ENCODE measurements around the gene SLC1A7. TPM values are rescaled to one million over a fixed set of nuclear protein-coding genes. Genes with fewer than 3 reads are reported as not detected.

Gene SLC1A7
- total and polyA plus RNA-seq, 9 donors, result 0.20 to 0.52 (median 0.42) TPM; not detected in 1

DNA sequence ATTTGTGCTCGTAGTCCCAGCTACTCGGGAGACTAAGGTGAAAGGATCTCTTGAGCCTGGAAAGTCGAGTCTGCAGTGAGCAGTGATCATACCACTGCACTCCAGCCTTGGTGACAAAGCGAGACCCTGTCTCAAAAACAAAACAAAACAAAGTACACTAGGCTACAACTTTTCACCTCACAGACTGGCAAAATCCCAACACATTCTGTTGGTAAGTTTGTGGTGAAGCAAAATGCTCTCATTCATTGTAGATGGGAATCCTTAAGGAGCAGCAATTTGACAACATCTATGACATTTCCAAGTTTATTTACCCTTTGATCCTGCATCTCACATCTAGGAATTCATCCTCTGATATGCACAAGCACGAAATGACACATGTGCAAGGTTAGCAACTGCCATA lies 20.2 kb upstream of the SLC1A7 start:
- peaks cover 4% of the 10 kb centered on the region for H3K4me1 ChIP-seq (ENCODE audit: control insufficient read depth, insufficient read depth, low read length)
- no peak overlapping the region for H3K27ac ChIP-seq (ENCODE audit: low read length)
- no peak for DNase-seq
- H3K27me3 ChIP-seq (ENCODE audit: control insufficient read depth, insufficient read depth, low read length), result peaks cover 2% of the 10 kb centered on the region
- no peaks in the 10 kb centered on the region for H3K36me3 ChIP-seq (ENCODE audit: control insufficient read depth, insufficient read depth, low read length)
- H3K9me3 ChIP-seq (replicated peaks; ENCODE audit: control insufficient read depth, low read depth, low read length), result no peaks in the 10 kb centered on the region
- no CpG with 5 or more reads among the region's 5 CpGs for WGBS (ENCODE audit: insufficient coverage)
- no peak overlapping the region for H3K4me3 ChIP-seq (ENCODE audit: low read length)

DNA sequence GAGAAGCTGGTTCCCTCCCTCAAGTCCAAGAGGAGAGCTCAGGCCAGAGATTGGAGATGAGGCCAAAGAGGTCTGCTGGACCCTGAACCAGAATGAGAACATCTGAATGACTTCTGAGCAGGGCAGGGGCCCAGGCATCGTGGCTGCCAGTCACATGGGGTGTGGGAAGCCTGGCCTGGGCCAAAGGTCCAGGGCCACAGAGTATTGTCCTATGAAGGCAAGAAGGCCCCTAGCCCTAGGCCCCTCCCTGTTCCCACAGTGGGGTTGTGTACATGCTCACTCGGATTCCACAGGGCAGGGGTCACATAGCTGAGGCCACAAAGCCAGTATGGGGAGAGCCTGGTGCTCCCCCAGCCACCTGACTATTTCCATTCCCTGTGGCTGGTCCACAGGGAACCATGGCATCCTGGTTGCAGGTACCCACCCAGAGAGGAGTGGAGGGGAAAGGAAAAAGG lies 18.5 kb upstream of the SLC1A7 start:
- no peak for DNase-seq
- Histone ChIP-seq H3K4me1 (ENCODE audit: control insufficient read depth, insufficient read depth, low read length) (no peaks in the 10 kb centered on the region), H3K36me3 (ENCODE audit: control insufficient read depth, insufficient read depth, low read length) (no peaks in the 10 kb centered on the region), H3K27ac (ENCODE audit: low read length) (no peak overlapping the region), H3K4me3 (ENCODE audit: low read length) (no peak overlapping the region), H3K9me3 (replicated peaks; ENCODE audit: control insufficient read depth, low read depth, low read length) (no peaks in the 10 kb centered on the region), H3K27me3 (ENCODE audit: control insufficient read depth, insufficient read depth, low read length) (peaks cover 2% of the 10 kb centered on the region)
- no CpG with 5 or more reads among the region's 2 CpGs for WGBS (ENCODE audit: insufficient coverage)

DNA sequence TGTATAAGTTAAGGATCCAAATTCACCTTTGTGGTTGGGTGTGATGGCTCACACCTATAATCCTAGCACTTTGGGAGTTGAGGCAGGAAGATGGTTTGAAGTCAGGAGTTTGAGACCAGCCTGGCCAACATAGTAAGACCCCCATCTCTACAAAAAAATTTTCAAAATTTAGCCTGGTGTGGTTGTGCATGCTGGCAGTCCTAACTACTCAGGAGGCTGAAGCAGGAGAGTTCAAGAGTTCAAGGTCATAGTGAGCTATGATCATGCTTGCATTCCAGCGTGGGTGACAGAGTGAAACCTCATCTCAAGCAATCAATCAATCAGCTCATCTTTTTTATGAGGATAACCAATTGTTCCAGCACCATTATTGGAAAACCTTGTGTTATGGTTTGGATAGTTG lies 16.5 kb upstream of the SLC1A7 start:
- no peak overlapping the region for H3K27ac ChIP-seq (ENCODE audit: low read length)
- H3K9me3 ChIP-seq (replicated peaks; ENCODE audit: control insufficient read depth, low read depth, low read length), result no peaks in the 10 kb centered on the region
- peaks cover 2% of the 10 kb centered on the region for H3K27me3 ChIP-seq (ENCODE audit: control insufficient read depth, insufficient read depth, low read length)
- no peak for DNase-seq
- H3K36me3 ChIP-seq (ENCODE audit: control insufficient read depth, insufficient read depth, low read length), result no peaks in the 10 kb centered on the region
- no CpG with 5 or more reads among the region's 1 CpG for WGBS (ENCODE audit: insufficient coverage)
- H3K4me3 ChIP-seq (ENCODE audit: low read length), result no peak overlapping the region
- H3K4me1 ChIP-seq (ENCODE audit: control insufficient read depth, insufficient read depth, low read length), result no peaks in the 10 kb centered on the region

DNA sequence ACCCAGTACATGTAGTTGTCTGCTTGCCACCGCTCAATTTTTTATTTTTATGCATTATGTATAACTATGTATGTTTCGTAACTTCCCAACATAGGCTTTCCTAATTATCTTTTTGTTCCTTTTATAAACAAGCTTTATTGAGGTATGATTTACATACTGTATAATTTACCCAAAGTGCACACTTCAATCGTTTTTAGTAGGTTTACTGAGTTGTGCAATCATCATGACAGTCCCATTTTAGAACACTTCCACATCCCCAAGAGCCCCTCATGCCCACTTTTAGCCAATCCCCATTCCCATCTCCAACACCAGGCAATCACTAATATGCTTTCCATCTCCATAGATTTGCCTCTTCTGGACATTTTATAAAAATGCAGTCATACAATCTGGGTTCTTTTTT lies 14.3 kb upstream of the SLC1A7 start:
- Histone ChIP-seq H3K4me1 (ENCODE audit: control insufficient read depth, insufficient read depth, low read length) (no peaks in the 10 kb centered on the region), H3K4me3 (ENCODE audit: low read length) (no peak overlapping the region), H3K9me3 (replicated peaks; ENCODE audit: control insufficient read depth, low read depth, low read length) (no peaks in the 10 kb centered on the region), H3K36me3 (ENCODE audit: control insufficient read depth, insufficient read depth, low read length) (no peaks in the 10 kb centered on the region), H3K27me3 (ENCODE audit: control insufficient read depth, insufficient read depth, low read length) (no peaks in the 10 kb centered on the region), H3K27ac (ENCODE audit: low read length) (no peak overlapping the region)
- DNase-seq, result no peak
- no CpG with 5 or more reads among the region's 3 CpGs for WGBS (ENCODE audit: insufficient coverage)

DNA sequence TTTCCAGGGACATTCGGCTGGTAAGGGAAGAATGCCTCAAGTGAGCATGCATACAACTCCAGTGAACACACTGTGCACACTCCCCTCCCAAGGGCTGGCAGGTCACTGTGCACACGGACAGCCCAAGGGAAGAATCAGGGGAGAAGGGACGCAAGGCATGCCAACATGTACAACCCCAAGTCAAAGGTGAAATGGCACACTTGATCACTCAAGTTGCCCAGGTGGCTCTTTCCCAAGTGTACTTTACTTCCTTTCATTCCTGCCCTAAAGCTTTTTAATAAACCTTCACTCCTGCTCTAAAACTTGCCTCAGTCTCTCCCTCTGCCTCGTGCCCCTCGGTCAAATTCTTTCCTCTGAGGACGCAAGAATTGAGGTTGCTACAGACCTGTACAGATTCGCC lies 13.5 kb upstream of the SLC1A7 start:
- Histone ChIP-seq H3K4me3 (ENCODE audit: low read length) (no peak overlapping the region), H3K9me3 (replicated peaks; ENCODE audit: control insufficient read depth, low read depth, low read length) (no peaks in the 10 kb centered on the region), H3K4me1 (ENCODE audit: control insufficient read depth, insufficient read depth, low read length) (no peaks in the 10 kb centered on the region), H3K27ac (ENCODE audit: low read length) (no peak overlapping the region), H3K36me3 (ENCODE audit: control insufficient read depth, insufficient read depth, low read length) (no peaks in the 10 kb centered on the region), H3K27me3 (ENCODE audit: control insufficient read depth, insufficient read depth, low read length) (no peaks in the 10 kb centered on the region)
- DNase-seq, result no peak
- 60% methylated on average over 2 of the region's 7 CpGs for WGBS (ENCODE audit: insufficient coverage)

DNA sequence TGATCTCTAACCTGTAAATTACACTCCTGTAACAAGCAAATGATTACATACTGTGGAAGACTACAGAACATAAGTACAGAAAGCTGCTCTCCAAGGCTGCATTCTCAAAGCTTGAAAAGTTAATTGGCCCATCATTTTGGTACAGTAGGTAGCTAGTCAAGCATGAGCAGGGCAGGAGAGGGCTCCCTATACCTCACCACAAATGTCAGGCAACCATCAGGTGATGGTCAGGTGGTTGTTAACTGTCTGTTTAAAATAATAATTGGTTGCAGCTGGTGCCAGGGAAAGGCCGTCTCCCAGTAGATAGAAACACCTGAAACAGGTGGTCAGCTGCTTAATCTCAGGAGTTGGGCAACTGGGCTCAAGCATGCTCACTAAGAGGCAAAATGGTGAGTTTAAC lies 13.1 kb upstream of the SLC1A7 start:
- DNase-seq, result no peak
- Histone ChIP-seq H3K9me3 (replicated peaks; ENCODE audit: control insufficient read depth, low read depth, low read length) (no peaks in the 10 kb centered on the region), H3K4me1 (ENCODE audit: control insufficient read depth, insufficient read depth, low read length) (no peaks in the 10 kb centered on the region), H3K27ac (ENCODE audit: low read length) (no peak overlapping the region), H3K27me3 (ENCODE audit: control insufficient read depth, insufficient read depth, low read length) (no peaks in the 10 kb centered on the region), H3K4me3 (ENCODE audit: low read length) (no peak overlapping the region), H3K36me3 (ENCODE audit: control insufficient read depth, insufficient read depth, low read length) (no peaks in the 10 kb centered on the region)
- 40% methylated on average over 1 of the region's 1 CpG for WGBS (ENCODE audit: insufficient coverage)

DNA sequence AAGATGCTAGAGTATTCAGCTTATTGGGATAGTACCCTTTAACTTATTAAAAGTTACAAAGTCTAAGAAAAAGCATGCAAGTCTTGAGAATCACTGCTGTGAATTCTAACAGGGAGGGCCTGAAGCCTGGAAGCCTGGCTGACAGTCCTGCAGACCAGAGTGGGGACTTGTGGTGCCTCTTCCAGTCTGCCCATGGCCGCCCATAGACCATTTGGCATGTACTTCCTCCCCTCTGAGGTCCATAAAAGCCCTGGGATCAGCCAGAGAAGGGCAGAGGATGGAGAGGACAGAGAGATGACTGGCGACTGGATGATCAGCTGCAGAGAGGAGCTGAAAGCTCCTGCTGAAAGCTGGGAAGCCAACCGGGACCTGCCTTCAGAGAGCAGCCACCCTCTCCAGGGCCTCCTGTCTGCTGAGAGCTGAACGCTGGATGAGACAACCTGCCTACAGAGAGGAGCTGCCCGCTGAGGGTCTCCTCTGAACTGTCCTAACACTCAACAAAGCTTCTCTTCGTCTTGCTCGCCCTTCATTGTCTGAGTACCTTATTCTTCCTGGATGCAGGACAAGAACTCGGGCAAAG lies 12.5 kb upstream of the SLC1A7 start:
- Histone ChIP-seq H3K27ac (ENCODE audit: low read length) (no peak overlapping the region), H3K9me3 (replicated peaks; ENCODE audit: control insufficient read depth, low read depth, low read length) (no peaks in the 10 kb centered on the region), H3K27me3 (ENCODE audit: control insufficient read depth, insufficient read depth, low read length) (no peaks in the 10 kb centered on the region), H3K36me3 (ENCODE audit: control insufficient read depth, insufficient read depth, low read length) (no peaks in the 10 kb centered on the region), H3K4me1 (ENCODE audit: control insufficient read depth, insufficient read depth, low read length) (no peaks in the 10 kb centered on the region), H3K4me3 (ENCODE audit: low read length) (no peak overlapping the region)
- 49% methylated on average over 4 of the region's 8 CpGs for WGBS (ENCODE audit: insufficient coverage)
- no peak for DNase-seq

DNA sequence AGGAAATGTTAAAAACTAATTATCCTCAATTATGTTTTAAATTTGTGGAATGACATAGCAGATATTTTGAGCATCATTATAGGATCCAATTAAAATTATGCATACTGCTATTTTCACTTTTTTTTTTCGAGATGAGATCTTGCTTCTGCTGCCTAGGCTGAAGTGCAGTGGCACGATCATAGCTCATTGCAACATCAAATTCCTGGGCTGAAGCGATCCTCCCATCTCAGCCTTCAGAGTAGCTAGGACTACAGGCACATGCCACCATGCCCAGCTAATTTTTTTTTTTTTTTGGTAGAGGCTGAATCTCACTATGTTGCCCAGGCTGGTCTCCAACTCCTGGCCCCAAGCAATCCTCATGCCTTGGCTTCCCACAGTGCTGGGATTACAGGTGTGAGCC lies 11.3 kb upstream of the SLC1A7 start:
- Histone ChIP-seq H3K36me3 (ENCODE audit: control insufficient read depth, insufficient read depth, low read length) (no peaks in the 10 kb centered on the region), H3K4me3 (ENCODE audit: low read length) (no peak overlapping the region), H3K9me3 (replicated peaks; ENCODE audit: control insufficient read depth, low read depth, low read length) (no peaks in the 10 kb centered on the region), H3K27ac (ENCODE audit: low read length) (no peak overlapping the region), H3K4me1 (ENCODE audit: control insufficient read depth, insufficient read depth, low read length) (no peaks in the 10 kb centered on the region), H3K27me3 (ENCODE audit: control insufficient read depth, insufficient read depth, low read length) (no peaks in the 10 kb centered on the region)
- no CpG with 5 or more reads among the region's 3 CpGs for WGBS (ENCODE audit: insufficient coverage)
- no peak for DNase-seq

DNA sequence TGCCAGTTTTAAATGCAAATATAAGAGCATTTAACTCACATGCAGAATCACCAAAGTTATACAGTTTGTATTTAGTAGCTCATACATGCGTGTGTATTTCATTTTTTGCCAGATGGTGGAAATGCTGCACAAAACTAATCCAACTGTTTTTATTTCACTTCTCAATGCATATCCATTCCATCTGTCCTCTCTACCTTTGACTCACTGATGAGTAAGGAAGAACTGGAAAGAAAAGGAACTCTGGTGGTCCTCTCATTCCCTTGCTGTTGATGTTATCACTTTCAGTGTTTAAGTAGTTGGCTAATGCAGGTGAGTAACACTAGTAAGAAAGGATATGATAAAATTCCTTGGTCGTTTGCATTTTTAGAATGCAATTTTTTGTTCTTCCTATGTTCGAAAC lies 5.7 kb upstream of the SLC1A7 start:
- peaks cover 18% of the 10 kb centered on the region for H3K4me1 ChIP-seq (ENCODE audit: control insufficient read depth, insufficient read depth, low read length)
- 79% methylated on average over 2 of the region's 3 CpGs for WGBS (ENCODE audit: insufficient coverage)
- no peak overlapping the region for H3K4me3 ChIP-seq (ENCODE audit: low read length)
- no peaks in the 10 kb centered on the region for H3K9me3 ChIP-seq (replicated peaks; ENCODE audit: control insufficient read depth, low read depth, low read length)
- no peak overlapping the region for H3K27ac ChIP-seq (ENCODE audit: low read length)
- H3K36me3 ChIP-seq (ENCODE audit: control insufficient read depth, insufficient read depth, low read length), result no peaks in the 10 kb centered on the region
- no peak for DNase-seq
- H3K27me3 ChIP-seq (ENCODE audit: control insufficient read depth, insufficient read depth, low read length), result no peaks in the 10 kb centered on the region

DNA sequence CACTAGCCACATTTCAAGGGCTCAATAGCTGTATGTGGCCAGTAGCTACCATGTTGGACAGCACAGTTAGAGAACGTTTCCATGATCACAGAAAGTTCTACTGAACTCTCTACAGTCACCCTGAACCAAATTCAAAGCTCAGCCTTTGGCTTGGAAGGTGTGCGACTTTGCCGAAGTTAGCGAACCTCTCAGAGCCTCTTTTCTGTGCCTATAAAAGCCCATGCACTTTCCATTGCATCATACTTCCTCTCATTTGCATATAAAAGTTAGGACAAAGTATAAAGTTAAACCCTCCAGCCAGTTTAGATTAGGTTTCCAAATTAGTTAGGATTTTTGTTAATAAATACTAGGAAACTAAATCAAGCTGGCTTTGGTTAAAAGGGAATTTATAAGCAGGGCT lies 4.7 kb upstream of the SLC1A7 start:
- DNase-seq, result no peak
- 75% methylated on average over 2 of the region's 4 CpGs for WGBS (ENCODE audit: insufficient coverage)
- H3K27ac ChIP-seq (ENCODE audit: low read length), result no peak overlapping the region

More for the DNA sequence above, 4.7 kb upstream of the SLC1A7 start:
- Histone ChIP-seq H3K9me3 (replicated peaks; ENCODE audit: control insufficient read depth, low read depth, low read length) (no peaks in the 10 kb centered on the region), H3K4me3 (ENCODE audit: low read length) (no peak overlapping the region), H3K27me3 (ENCODE audit: control insufficient read depth, insufficient read depth, low read length) (no peaks in the 10 kb centered on the region), H3K36me3 (ENCODE audit: control insufficient read depth, insufficient read depth, low read length) (no peaks in the 10 kb centered on the region), H3K4me1 (ENCODE audit: control insufficient read depth, insufficient read depth, low read length) (peaks cover 18% of the 10 kb centered on the region)

Data from muscle of leg (tissue), 11 donors.